Stimulated activated CD4-positive, alpha-beta T cell treated with anti-CD3 and anti-CD28 coated beads, Interleukin-2, amount 100 ng/mL, for 24 hours (primary cell): ENCODE data around the gene MT1A.
A peak's percentile ranks its signal among the peaks of the same experiment; 100 is the strongest.
"Not testable (repeated sequence)": the region's sequence is repeated elsewhere in the genome, so short reads cannot be mapped to it uniquely, and the experiment has no call there.

Experiments used
- DNase-seq, 2 donors: peaks; one replicate each; pipeline ENCODE4 v3.0.0-alpha.2; 2020

MT1A gene

DNA sequence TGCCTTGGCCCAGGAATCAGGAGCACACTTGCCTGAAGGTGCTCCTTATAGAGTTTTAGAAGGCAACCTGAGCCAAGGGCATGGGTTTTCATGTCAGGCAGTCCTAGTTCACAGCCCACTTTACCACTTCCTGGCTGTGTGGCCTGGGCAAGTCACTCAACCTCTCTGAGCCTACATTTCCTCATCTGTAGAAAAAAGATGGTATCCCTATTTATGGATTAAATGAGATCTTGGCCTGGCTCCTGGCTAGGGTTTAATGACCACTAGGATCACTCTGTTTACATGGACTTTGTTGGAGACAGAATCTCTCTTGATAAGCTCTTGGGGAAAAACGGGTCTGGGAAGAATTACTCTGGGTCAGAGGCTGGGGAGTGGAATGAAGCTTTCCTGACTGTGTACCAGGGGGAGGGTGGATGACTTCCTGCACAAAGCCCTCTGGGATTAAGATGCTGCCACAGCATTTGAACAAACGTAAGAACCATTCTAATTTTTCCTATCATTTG, 27.8 kb upstream of the MT1A start:
- DNase-seq = peak in 1 of 2 donors; percentile 53

DNA sequence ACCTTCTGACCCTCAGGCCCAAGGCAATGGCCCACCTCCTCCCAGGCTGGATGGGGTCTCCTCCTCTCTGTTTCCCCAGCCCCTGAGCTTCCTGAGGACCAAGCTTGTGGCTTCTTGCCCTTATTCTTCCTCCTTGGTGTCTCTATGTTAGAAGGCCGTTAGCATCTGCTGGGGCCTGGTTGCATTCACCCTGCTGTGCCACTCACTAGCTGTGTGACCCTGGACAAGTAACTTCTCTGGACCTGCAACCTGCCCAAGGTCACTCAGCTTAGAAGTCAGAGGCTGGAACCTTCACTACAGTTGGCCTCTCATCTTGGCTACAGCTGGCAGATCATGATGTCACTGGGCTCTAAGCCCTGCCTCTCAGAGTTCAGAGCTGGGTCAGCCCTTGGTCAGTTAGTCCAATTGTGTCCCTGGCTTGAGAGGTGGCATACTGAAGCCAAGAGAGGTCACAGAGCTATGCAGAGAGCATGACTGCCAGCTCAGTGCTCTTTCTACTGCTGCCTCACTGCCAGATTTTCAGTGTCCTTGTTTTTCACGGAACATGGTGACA, 27.1 kb upstream of the MT1A start:
- DNase-seq = no peak

DNA sequence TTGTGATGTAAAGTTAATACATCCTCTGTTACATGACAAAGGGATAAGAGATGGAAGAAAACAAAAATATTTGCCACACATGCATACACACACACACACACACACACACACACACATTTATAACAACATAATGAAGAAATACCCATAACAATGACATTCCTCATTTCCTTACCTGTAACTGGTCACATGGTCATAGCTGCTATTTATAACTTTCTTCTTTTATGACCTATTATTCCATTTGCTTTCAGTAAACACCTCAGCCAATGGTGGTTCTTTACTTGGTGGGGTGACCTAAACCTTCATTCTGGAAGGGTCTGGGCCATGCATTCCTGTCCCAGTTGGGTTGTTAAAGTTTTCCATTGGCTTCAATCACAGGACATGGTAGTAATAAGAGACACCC, 24.8 kb upstream of the MT1A start:
- DNase-seq = no peak

DNA sequence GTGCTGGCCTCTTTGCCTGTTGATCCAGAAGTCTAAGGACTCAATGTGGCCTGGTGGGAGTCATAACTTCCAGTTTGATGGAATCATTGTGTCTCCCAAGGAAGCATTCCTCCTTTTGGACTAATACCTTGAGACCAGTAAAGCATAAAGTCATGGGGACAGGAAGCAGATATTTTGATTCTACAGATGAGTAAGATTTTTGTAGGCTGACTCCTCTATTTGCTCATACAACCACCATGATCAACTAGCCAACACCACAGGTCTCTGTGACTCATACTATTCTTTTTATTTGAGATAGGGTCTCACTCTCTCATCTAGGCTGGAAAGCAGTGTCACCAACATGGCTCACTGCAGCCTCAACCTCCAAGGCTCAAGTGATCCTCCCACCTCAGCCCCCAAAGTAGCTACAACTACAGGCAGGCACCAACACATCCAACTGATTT, 23.9 kb upstream of the MT1A start:
- no peak for DNase-seq

DNA sequence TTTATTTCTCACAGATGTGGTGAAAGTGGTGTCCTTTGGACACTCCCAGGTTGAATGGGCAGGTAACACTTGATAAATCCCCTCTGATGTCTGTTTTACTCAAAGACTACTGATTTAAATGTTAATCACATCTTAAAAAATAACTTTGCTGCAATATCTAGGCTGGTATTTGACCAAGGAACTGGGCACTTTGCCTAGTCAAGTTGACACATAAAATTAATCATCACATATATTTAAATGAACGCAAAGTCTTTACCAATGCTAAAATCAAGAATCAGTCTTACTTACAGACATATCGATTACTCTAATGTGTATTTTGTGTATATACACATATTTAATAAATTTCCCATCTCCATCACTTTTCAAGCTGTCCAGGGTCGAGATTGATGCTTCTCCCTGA, 23.1 kb upstream of the MT1A start:
- no peak for DNase-seq

DNA sequence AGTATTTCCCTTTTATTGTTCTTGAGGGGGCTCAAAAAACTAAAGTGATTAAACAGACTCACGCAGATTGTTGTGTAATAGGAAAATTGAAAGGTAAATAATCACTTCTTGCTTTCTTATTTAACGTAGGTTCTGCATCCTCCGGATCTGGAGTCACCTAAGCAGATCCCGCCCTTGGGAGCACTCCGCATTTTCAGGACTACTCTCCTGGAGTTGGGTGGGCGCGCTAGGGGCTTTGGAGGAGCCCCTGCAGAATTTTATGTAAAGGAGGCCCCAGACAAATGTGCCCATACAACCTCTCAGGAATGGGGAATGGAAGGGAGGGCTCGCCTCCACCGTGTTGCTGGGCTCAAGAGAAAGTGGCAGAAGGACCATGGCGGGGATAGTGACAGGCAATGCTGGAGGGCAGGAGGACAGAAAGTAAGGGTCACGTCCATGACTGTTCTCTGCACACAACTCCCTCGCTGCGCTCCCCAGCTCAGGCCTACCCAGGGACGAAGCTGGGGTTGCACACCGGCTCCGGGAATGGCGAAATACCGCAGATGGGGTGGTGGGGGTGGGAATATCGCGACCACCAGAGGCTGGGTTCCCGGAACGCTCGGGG, 21.8 kb upstream of the MT1A start:
- DNase-seq = no peak

DNA sequence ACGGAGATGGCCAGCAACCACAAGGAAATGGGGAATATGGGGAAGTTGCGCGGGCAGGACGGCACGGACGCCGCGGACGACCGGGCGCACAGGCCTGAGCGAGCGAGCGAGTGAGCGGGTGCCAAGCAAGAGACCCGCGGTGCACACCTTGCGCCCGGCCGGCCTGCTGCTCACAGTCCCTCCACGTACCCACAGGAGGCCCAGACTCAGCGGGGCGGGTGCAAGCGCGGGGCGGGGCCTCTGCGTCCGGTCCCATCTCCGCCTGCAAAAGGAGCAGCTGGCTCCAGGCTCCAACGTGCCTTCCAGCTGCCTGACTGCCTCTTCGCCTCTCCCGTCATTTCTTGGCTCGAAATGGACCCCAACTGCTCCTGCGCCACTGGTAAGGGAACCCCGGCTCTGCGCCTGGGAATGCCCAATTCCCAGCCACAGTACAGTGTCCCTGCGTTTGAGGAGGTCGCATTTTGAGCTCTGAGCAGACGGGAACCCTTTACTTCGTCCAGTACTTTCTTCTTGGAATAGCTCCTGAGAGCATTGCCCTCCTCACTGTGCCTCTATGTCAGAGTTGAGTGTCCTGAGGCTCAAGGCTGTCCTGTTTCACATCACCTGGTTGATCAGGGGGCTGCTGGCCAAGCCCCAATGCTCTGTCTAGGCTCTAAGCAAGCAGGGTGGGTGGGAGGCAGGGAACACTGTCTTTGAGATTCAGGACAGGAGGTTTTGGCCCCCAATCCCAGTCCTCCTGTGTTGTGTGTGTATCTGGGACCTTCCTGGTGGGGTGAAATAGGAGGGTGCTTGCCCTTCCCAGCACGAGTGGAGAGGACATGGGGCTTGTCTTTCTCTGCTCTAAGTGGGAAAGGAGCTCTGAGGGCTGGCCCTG, 21.0 kb upstream of the MT1A start:
- DNase-seq = peak in 1 of 2 donors; percentile 78

DNA sequence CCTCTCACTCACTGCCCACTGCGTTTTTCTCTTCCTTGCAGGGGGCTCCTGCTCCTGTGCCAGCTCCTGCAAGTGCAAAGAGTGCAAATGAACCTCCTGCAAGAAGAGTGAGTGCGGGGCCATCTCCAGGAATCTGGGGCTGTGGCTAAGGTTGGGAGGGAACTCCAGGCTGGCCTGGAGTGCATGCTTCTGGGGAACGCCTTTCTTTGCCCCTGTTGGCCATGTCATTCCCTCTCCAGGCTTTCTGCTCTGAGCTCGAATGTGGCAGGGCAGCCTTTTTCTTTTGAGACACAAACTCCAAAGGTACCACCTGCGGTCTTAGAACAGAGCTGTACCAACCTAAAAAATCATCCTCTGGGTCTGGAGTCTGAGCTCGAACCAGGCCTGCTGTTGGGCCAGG, 20.3 kb upstream of the MT1A start:
- DNase-seq = no peak

DNA sequence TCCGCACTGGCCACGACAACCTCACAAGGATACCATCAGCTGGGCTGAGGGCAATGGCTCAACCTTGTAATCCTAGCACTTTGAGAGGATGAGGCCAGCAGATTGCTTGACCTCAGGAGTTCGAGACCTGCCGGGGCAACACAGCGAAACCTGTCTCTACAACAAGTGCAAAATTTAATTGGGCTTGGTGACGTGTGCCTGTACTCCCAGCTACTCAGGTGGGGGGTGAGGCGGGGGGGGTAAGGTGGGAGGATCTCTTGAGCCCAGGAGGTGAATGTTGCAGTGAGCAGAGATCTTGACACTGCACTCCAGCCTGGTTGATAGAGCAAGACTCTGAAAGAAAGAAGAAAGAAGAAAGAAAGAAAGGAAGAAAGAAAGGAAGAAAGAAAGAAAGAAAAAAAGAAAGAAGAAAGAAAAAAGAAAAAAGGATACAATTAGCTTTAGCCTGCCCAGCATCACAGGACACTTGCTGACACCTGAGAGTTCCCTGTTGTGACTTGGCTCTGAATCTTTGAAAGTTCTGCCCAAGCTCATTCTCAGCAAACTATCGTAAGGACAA, 18.0 kb upstream of the MT1A start:
- DNase-seq = no peak

DNA sequence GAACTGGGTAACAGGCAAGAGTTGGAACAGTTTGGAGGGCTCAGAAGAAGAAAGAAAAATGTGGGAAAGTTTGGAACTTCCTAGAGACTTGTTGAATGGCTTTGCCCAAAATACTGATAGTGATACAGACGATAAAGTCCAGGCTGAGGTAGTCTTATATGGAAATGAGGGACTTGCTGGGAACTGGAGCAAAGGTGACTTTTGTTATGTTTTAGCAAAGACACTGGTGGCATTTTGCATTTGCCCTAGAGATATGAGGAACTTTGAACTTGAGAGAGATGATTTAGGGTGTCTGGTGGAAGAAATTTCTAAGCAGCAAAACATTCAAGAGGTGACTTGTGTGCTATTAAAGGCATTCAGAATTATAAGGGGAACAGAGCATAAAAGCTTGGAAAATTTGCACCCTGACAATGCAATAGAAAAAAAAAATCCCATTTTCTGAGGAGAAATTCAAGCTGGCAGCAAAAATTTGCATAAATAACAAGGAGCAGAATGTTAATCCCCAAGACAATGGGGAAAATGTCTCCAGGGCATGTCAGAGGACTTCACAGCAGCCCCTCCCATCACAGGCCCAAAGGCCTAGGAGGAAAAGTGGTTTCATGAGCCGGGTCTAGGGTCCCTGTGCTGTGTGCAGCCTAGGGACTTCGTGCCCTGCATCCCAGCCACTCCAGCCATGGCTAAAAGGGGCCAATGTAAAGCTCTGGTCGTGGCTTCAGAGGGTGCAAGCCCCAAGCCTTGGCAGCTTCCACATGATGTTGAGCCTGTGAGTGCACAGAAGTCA, 16.6 kb upstream of the MT1A start:
- DNase-seq = not testable (repeated sequence)

DNA sequence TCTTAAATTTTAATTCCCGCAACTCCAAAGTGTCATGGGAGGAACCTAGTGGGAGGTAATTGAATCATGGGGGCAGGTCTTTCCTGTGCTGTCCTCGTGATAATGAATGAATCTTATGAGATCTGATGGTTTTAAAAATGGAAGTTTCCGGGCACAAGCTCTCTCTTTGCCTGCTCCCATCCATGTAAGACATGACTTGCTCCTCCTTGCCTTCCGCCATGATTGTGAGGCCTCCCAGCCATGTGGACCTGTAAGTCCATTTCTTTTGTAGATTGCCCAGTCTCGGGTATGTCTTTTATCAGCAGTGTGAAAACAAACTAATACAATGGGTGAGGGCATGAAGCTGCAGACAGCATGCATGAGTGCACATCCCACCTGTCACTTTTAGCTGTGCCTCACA, 15.3 kb upstream of the MT1A start:
- not testable (repeated sequence) for DNase-seq

DNA sequence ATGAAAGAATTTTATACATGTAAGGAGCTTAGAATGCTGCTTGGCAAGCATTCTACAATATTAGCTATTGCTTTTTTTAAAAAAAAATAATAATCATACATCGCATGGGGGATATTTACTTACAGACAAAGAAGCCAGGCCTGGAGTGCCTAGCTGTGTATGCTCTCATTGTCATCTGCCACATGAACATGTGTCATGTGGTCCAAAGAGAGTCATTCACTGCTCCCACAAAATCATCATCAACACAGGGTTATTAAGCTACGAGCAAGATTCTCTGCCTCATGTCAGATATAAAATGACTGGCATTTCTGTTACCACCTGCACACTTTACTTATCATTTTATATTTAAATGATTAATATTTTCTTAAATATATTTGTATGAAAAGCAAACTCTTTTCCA, 14.8 kb upstream of the MT1A start:
- DNase-seq = no peak

DNA sequence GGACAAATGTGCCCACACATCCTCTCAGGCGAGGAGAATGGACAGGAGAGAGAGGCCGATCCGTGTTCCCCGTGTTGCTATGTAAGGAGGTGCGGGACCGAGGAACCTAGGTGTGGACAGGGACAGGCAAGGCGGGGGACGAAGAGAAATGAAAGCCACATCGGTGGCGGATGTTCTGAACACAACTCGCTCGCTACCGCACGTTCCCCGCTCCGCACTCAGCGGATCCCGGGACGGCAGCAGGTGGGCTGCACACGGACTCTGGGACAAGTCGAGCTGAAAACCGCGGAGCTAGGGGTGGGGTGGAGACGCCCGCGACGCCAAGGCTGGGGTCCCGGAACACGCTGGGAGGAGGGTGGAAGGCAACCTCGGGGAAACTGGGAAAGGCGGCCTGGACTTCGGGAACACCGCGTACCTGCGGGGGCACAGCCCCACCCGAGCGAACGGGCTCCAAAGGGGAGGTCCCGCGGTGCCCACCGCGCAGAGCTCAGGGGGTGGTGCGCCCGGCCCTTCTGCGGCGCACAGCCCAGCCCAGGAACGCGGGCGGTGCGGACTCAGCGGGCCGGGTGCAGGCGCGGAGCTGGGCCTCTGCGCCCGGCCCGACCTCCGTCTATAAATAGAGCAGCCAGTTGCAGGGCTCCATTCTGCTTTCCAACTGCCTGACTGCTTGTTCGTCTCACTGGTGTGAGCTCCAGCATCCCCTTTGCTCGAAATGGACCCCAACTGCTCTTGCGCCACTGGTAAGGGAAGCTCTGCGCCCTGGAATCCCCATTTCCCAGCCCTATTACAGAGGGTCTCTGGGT, 13.1 kb upstream of the MT1A start, which contains the start of gene MT1E:
Gene MT1E, plus strand, starts transcription at position 642 of the 803 bp plus-strand sequence. Its CDS starts 71 bp downstream, at position 713.
- DNase-seq = peak; percentile 69 to 70

DNA sequence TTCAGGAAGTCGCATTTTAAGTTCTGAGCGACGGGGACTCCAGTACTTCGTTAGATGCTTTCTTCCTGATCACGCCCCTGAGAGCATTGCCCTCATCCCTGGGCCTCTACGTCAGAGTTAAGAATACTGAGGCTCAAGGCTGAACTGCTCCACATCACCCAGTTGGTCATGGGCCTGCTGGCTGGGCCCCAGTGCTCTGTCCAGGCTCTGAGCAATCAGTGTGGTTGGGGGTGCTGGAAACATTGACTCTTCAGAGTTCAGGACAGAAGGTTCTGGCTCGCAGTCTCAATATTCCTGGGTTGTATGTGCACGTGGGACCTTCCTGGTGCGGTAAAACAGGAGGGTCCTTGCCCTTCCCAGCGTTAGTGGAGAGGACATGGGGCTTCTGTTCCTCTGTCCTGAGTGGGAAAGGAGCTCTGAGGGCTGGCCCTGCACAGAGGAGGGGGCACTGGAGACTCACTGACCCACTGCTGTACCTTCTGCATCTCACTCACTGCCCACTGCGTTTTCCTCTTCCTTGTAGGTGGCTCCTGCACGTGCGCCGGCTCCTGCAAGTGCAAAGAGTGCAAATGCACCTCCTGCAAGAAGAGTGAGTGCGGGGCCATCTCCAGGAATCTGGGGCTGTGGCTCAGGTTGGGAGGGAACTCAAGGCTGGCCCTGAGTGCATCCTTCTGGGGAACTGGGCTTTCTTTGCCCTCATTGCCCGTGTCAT, 12.4 kb upstream of the MT1A start:
- DNase-seq = no peak

DNA sequence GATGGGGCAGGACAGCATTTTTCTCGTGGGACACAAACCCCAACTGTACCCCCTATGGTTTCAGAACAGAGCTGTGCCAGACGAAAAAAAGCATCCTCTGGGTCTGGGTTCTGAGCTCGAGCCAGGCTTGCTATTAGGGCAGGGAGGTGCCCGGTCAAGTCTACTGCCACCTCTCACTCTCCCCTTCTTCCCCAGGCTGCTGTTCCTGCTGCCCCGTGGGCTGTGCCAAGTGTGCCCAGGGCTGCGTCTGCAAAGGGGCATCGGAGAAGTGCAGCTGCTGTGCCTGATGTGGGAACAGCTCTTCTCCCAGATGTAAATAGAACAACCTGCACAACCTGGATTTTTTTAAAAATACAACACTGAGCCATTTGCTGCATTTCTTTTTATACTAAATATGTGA, 11.8 kb upstream of the MT1A start:
- no peak for DNase-seq

DNA sequence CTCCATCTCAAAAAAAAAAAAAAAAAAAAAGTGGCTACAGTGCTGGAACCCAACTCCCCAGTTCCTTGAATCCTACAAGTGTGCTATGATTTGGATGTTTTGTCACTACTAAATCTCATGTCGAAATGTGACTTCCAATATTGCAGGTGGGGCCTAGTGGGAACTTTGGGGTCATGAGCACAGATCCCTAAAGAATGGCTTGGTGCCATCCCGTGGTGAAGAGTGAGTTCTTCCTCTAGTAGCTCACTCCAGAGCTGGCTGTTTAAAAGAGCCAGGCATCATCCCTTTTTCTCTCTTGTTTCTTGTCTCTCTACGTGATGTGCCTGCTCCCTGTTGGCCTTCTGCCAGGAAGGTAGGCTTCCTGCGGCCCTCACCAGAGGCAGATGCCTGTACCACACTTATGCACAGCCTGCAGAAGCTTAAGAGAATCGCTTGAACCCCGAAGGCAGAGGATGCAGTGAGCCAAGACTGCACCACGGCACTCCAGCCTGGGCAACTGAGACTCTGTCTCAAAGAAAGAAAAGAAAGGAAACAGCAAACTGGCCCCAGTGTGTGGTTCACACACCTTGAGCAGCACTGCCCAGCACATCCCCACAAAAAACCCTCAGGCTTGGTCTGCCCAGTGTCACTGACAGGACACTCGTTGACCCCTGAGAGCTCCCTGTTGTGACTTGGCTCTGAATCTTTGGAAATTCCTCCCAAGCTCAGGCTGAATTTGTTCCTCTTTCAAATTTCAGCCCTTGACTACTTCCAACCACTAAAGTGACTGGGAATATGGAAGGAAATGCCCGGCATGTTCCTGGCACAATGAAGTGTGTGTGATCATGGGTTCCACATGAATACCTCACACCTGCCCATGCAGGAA, 9.7 kb upstream of the MT1A start:
- no peak for DNase-seq

DNA sequence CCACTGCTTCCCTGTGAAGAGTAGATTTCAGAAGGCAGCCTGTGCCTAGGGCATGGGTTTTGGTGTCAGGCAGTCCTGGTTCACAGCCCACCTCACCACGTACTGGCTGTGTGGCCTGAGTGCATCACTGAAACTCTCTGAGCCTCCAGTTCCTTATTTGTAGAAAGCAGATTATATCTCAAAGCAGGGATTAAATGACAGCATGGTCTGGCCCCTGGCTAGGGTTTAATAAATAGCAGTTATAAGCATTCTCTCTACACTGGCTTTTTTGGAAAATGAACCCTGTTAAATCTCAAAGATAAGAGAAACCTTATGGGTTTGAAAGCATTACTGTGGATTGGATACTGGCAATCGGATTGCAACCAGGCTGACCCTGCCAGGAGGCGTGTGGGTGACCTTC, 8.9 kb upstream of the MT1A start:
- DNase-seq = no peak

DNA sequence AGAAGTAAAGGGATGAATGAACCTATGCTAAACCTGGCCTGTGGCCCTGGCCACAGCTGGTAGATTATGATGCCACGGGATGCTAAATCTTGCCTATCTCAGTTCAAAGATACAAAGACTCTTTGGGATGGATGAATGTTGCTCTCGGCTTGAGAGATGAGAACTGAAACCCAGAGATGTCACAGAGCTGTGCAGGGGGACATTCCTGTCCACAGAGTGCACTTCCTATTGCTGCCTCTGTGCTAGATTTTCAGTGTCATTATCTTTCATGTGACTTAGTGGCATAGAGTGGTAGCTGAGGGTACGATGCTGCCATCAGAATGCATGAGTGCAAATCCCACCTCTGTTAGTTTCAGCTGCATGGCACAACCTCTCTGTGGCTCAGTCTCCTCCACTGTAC, 8.3 kb upstream of the MT1A start:
- no peak for DNase-seq

DNA sequence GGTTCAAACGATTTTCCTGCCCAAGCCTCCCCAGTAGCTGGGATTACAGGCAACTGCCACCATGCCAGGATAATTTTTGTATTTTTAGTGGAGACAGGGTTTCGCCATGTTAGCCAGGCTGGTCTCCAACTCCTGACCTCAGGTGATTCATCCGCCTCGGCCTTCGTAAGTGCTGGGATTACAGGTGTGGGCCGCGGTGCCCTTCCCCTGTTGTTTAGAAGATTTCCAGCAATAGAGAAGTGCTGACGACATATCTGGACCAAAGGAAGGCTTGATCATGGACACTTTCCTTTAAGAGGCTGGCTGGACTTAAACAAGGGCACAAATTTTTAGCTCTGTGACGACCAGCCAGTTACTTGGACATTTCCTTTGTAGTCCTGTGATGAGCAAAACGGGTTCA, 7.3 kb upstream of the MT1A start:
- DNase-seq = no peak

DNA sequence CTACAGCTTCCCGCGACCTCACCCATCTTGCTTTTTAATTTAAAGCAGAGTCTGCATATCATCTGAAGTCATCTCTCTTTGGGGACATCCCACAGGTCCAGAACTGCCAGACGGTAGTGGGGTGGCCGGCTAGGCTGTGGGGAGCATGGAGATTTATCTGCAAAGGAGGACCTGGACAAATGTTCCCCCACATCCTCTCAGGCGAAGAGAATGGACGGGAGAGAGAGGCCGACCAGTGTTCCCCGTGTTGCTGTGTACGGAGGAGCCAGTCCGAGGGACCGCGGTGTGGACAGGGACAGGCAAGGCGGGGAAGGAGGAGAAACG, 6.7 kb upstream of the MT1A start:
- no peak for DNase-seq
